ENCODE results near the gene IRX6.

DNA sequence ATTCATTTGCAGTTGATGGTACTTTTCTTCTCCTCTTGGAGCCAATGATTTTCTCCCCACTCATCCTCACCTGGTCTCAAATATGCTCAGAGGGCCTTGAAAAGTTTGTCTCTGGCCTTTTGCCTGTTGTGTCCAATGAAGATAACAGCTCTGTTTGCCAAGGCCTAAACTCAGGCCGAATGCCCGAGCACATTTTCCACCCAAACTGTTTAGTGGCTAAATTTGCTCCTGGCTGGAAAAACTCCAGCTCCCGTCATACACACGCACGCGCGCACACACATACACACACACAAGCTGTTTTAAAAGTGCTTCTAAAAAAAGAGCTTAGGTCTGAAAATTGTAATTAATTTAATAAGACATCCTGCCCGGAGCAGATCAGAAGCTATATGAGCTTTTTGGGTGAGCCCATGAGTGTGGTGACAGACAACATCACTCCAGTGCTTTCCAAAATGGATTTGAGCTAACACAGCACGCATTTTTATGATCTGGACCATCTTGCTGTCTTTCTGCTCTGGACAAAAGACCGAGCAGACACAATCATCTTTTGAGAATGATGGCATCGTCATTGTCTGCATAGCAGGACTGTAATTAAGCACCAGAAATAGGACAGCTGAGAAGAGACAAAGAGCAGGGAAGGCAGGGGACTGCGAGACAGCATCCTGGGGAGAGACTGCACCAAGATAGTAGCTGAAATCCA, 48.9 kb downstream of the IRX6 start:
- no peak for TF ChIP-seq CTCF (conservative IDR thresholded peaks at IDR 0.05; ENCODE audit: low read depth, low read length)
- no peak for TF ChIP-seq MXI1 (IDR thresholded peaks at IDR 0.05; ENCODE audit: borderline replicate concordance, low read depth, low read length)
- no peak for TF ChIP-seq CEBPB (IDR thresholded peaks at IDR 0.05; ENCODE audit: low read depth, low read length)
- no peak for TF ChIP-seq POLR2A (IDR thresholded peaks at IDR 0.05; ENCODE audit: low read depth, low read length)
- TF ChIP-seq RAD21 (IDR thresholded peaks at IDR 0.05; ENCODE audit: low read length): no peak
- TF ChIP-seq ELK1 (IDR thresholded peaks at IDR 0.05; ENCODE audit: borderline replicate concordance, low read depth, low read length): no peak
- no peak for TF ChIP-seq NFE2L2 (IDR thresholded peaks at IDR 0.05; ENCODE audit: low read depth, low read length)
- TF ChIP-seq SMC3 (IDR thresholded peaks at IDR 0.05; ENCODE audit: low read depth, low read length): no peak
- no peak for TF ChIP-seq BHLHE40 (IDR thresholded peaks at IDR 0.05; ENCODE audit: low read depth, low read length)
- TF ChIP-seq RCOR1 (IDR thresholded peaks at IDR 0.05; ENCODE audit: insufficient replicate concordance, low read length): no peak
- TF ChIP-seq RFX5 (IDR thresholded peaks at IDR 0.05; ENCODE audit: low read depth, low read length): no peak
- no peak for TF ChIP-seq USF2 (IDR thresholded peaks at IDR 0.05; ENCODE audit: low read depth, low read length)
- no peak for TF ChIP-seq MAFK (IDR thresholded peaks at IDR 0.05; ENCODE audit: low read depth, low read length)
